NCI-H774 (cell line): ENCODE measurements around the gene ABHD16A.
A peak's percentile ranks its signal among the peaks of the same experiment; 100 is the strongest.

Experiments
- DNase-seq: peaks from one replicate; lab custom pipeline; 2025; lab: John Stamatoyannopoulos, UW

Gene ABHD16A

GRCh38 chr6:31730631-31731086 is 27.5 kb upstream of the ABHD16A start:
- no peak for DNase-seq

GRCh38 chr6:31729979-31730630 is 27.0 kb upstream of the ABHD16A start:
- peak; percentile 38 for DNase-seq

- peak; percentile 65 for DNase-seq
Measured at GRCh38 chr6:31729515-31729978, 26.4 kb upstream of the ABHD16A start.

GRCh38 chr6:31728767-31729514 is 25.8 kb upstream of the ABHD16A start, which contains the start of gene DDAH2:
Gene DDAH2 (minus strand): TSS chr6:31729299. CDS start chr6:31729161, 138 bp downstream.
- no peak for DNase-seq

GRCh38 chr6:31727717-31728671 is 24.9 kb upstream of the ABHD16A start:
- no peak for DNase-seq

GRCh38 chr6:31727034-31727716 is 24.1 kb upstream of the ABHD16A start:
- no peak for DNase-seq

GRCh38 chr6:31725502-31726350 is 22.6 kb upstream of the ABHD16A start:
- no peak for DNase-seq

- no peak for DNase-seq
Measured at GRCh38 chr6:31723980-31724691, 21.0 kb upstream of the ABHD16A start.

GRCh38 chr6:31723245-31723979 is 20.3 kb upstream of the ABHD16A start, which contains the start of gene MPIG6B:
Gene MPIG6B (plus strand): TSS chr6:31723373. CDS start chr6:31723384, 11 bp downstream.
- DNase-seq: no peak

GRCh38 chr6:31722173-31722572 is 19.0 kb upstream of the ABHD16A start:
- no peak for DNase-seq

GRCh38 chr6:31721351-31722020 is 18.4 kb upstream of the ABHD16A start, which contains the start of gene LY6G6C:
Gene LY6G6C (minus strand): TSS chr6:31721746. CDS start chr6:31721679, 67 bp downstream.
- DNase-seq: no peak

- DNase-seq: no peak
Measured at GRCh38 chr6:31720196-31720770, 17.2 kb upstream of the ABHD16A start.

- no peak for DNase-seq
Measured at GRCh38 chr6:31719001-31719400, 15.9 kb upstream of the ABHD16A start.

- DNase-seq: no peak
Measured at GRCh38 chr6:31718265-31718664, 15.1 kb upstream of the ABHD16A start.

GRCh38 chr6:31717499-31718222 is 14.5 kb upstream of the ABHD16A start:
- DNase-seq: no peak

GRCh38 chr6:31715022-31715958 is 12.2 kb upstream of the ABHD16A start, which contains the start of gene LY6G6D:
Gene LY6G6D (plus strand): TSS chr6:31715348. CDS start chr6:31715356, 8 bp downstream.
- no peak for DNase-seq
